HL-60 (cell line): ENCODE data around the gene CRELD2.

Experiments used
- GABPA ChIP-seq: IDR thresholded peaks from 2 replicates; pipeline ENCODE4 v1.6.1; 2012; ENCODE audit warnings: low read depth
- POLR2AphosphoS5 ChIP-seq: IDR thresholded peaks from 2 replicates; pipeline ENCODE4 v1.6.1; 2012; ENCODE audit warnings: low read depth
- SPI1 ChIP-seq: IDR thresholded peaks from 2 replicates; pipeline ENCODE4 v1.6.1; 2012; ENCODE audit warnings: low read depth, mild to moderate bottlenecking, borderline replicate concordance
- TF ChIP-seq, protein P1 (sequence below): IDR thresholded peaks from one replicate; pipeline ENCODE4 v1.5.1; 2011; ENCODE audit warnings: low read length, control low read depth, inconsistent platforms; ENCODE audit not compliant: insufficient read depth

DNA sequence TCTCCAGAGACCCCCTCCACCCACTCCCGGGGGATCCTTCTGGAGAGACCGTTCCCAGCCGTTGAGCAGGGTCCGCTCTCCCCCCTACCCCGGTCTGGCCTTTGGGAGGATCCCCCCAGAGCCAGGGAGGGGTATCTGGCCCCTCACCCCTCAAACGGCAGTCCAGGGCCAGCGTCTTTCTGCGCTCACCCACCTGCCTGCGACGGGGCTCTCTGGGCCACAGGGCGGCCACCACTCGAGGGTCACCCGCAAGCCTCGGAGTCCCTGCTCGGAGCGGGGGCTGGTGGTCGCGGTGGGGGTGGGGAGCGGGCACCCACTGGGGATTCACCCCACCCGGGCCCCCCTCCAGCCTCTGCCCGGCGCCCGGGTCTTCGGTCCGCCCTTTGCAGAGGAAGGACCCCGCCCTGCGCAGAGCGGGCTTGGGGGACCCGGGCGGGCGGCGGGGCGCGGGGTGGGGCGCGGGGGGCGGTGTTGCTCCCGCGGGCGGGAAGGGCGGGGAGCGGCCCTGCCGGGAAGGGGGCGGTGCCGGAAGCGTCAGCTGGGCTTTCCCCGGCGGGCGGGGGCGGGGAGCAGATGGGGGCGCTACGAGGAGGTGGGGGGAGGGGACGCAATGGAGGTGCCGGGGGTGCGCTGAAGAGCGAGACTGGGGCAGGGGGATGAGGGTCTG lies 16.6 kb downstream of the CRELD2 start:
- TF ChIP-seq POLR2AphosphoS5 (no peak), GABPA (no peak), SPI1 (no peak)
- TF ChIP-seq, protein P1, sequence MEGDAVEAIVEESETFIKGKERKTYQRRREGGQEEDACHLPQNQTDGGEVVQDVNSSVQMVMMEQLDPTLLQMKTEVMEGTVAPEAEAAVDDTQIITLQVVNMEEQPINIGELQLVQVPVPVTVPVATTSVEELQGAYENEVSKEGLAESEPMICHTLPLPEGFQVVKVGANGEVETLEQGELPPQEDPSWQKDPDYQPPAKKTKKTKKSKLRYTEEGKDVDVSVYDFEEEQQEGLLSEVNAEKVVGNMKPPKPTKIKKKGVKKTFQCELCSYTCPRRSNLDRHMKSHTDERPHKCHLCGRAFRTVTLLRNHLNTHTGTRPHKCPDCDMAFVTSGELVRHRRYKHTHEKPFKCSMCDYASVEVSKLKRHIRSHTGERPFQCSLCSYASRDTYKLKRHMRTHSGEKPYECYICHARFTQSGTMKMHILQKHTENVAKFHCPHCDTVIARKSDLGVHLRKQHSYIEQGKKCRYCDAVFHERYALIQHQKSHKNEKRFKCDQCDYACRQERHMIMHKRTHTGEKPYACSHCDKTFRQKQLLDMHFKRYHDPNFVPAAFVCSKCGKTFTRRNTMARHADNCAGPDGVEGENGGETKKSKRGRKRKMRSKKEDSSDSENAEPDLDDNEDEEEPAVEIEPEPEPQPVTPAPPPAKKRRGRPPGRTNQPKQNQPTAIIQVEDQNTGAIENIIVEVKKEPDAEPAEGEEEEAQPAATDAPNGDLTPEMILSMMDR = no peak
